ENCODE measurements around the gene GPR162. TPM values are rescaled to one million over a fixed set of nuclear protein-coding genes. Genes with fewer than 3 reads are reported as not detected.

Gene GPR162
- total RNA-seq, 2 donors from 2014 or later, result 0.44 to 7.0 TPM

GRCh38 chr12:6799147-6799546, 22.5 kb upstream of the GPR162 start:
- H3K36me3 ChIP-seq, result no peaks in the 10 kb centered on the region

DNA sequence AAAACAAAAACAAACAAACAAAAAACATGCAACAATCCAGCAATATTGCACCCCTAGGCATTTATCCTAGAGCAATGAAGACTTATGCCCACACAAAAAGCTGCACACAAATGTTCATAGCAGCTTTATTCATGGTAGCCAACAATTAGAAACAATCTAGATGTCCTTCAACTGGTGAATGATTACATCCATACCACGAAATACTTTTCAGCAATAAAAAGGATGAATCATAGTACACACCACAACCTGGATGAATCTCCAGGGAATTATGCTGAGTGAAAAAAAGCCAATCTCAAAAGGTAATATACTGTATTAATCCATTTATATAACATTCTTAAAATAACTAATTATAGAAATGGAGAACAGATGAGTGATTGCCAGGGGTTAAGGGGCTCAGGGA, 14.5 kb upstream of the GPR162 start:
- DNase-seq (ENCODE audit: low spot score), result no peak
- H3K4me3 ChIP-seq, result no peak overlapping the region
- no peaks in the 10 kb centered on the region for H3K27me3 ChIP-seq
- H3K36me3 ChIP-seq, result no peaks in the 10 kb centered on the region
- H3K27ac ChIP-seq, result no peak overlapping the region
- H3K4me1 ChIP-seq, result no peaks in the 10 kb centered on the region
- no peak for TF ChIP-seq CTCF (IDR thresholded peaks at IDR 0.05)
- no peaks in the 10 kb centered on the region for H3K9me3 ChIP-seq

More at GRCh38 chr12:6799147-6799546, 22.5 kb upstream of the GPR162 start:
- no peak for TF ChIP-seq CTCF (IDR thresholded peaks at IDR 0.05)
- no peak for DNase-seq (ENCODE audit: low spot score)
- H3K4me3 ChIP-seq, result no peak overlapping the region
- H3K27me3 ChIP-seq, result no peaks in the 10 kb centered on the region
- H3K9me3 ChIP-seq, result no peaks in the 10 kb centered on the region
- H3K27ac ChIP-seq, result no peak overlapping the region
- no peaks in the 10 kb centered on the region for H3K4me1 ChIP-seq

GRCh38 chr12:6809056-6809455, 12.6 kb upstream of the GPR162 start:
- Histone ChIP-seq H3K27ac (no peak overlapping the region), H3K36me3 (no peaks in the 10 kb centered on the region), H3K9me3 (no peaks in the 10 kb centered on the region), H3K4me3 (no peak overlapping the region), H3K27me3 (no peaks in the 10 kb centered on the region), H3K4me1 (no peaks in the 10 kb centered on the region)
- DNase-seq (ENCODE audit: low spot score), result no peak
- no peak for TF ChIP-seq CTCF (IDR thresholded peaks at IDR 0.05)

DNA sequence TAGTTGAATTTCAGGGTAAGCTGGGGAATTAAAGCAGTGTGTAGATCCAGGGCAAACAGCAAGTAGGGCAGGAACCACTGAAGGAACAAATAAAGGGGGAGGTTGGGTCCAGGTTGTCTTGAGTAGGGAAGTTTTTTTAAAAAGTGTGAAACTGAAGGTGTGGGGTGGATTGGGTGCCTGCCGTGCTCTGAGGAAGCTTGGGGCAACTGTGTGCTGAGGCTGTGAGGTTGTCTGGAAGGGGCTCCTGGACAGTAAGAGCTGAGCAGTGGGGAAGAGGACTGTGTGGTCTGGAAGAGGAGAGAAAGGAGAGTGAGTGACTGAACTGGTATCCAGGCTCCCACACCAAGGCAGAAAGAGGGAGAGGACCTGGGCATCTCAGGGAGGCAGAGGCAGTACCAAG, 10.9 kb upstream of the GPR162 start:
- Histone ChIP-seq H3K36me3 (no peaks in the 10 kb centered on the region), H3K27me3 (no peaks in the 10 kb centered on the region), H3K9me3 (no peaks in the 10 kb centered on the region), H3K4me3 (no peak overlapping the region), H3K4me1 (no peaks in the 10 kb centered on the region), H3K27ac (no peak overlapping the region)
- no peak for TF ChIP-seq CTCF (IDR thresholded peaks at IDR 0.05)
- DNase-seq (ENCODE audit: low spot score), result no peak

DNA sequence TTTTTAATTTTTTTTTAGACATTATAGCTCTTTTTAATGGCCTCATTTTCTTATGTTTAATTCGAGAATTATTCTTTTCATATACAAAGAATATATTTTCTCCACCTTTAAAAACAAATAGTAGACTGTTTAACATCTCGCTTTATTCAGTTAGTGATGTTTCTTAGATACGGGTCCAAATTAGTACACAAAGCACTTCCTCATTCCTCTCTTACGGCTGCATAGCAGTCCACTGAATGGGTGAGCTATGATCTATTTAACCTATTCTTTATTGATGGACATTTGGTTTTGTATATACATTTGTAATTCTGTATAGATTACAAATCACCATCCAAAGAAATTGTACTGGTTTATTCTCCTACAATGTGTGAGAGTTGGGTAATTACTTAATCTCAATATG, 8.3 kb upstream of the GPR162 start:
- DNase-seq (ENCODE audit: low spot score), result no peak
- H3K4me3 ChIP-seq, result no peak overlapping the region
- no peak for TF ChIP-seq CTCF (IDR thresholded peaks at IDR 0.05)

DNA sequence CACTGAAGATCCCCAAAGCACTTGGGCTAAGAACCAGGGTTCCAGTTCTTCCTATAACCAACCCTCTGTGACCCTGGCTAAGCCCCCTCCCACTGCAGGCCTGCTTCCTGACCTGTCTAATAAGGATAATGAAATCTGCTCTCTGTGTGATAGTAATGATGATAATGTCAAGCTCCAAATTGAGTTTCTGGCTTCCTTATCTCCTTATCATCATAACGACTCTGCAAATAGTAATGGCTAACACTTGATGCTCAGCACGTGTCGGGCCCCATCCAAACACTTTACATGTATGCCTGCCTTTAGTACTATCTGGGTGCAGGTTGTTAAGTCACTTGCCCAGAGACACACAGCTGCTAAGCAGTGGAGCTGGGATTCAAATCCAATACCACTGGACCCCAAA, 5.0 kb upstream of the GPR162 start:
- no peak for TF ChIP-seq CTCF (IDR thresholded peaks at IDR 0.05)
- DNase-seq (ENCODE audit: low spot score), result no peak
- H3K27ac ChIP-seq, result no peak overlapping the region

More for the DNA sequence above, 8.3 kb upstream of the GPR162 start:
- Histone ChIP-seq H3K9me3 (no peaks in the 10 kb centered on the region), H3K36me3 (no peaks in the 10 kb centered on the region), H3K4me1 (no peaks in the 10 kb centered on the region), H3K27ac (no peak overlapping the region), H3K27me3 (no peaks in the 10 kb centered on the region)

More for the DNA sequence above, 5.0 kb upstream of the GPR162 start:
- Histone ChIP-seq H3K4me1 (peaks cover 3 to 9% of the 10 kb centered on the region in 2 donors), H3K9me3 (no peaks in the 10 kb centered on the region), H3K36me3 (no peaks in the 10 kb centered on the region), H3K4me3 (no peak overlapping the region), H3K27me3 (no peaks in the 10 kb centered on the region)
